Testis (tissue), 3 donors: ENCODE data around the gene PIP4K2A. TPM values are rescaled to one million over a fixed set of nuclear protein-coding genes. Genes with fewer than 3 reads are reported as not detected.

Experiments
- DNase-seq: peaks from one replicate; pipeline ENCODE4 v3.0.0-alpha.2; 2019
- H3K27ac ChIP-seq, 2 donors: fragments of 200-600 bp; sonication (generic); one replicate each; pipeline ENCODE4 v1.5.1; 2019
- H3K27me3 ChIP-seq: fragments of 200-600 bp; sonication (generic); one replicate; pipeline ENCODE4 v1.5.1; 2019
- H3K36me3 ChIP-seq: fragments of 200-600 bp; sonication (generic); one replicate; pipeline ENCODE4 v1.5.1; 2017; ENCODE audit warnings: low read depth; ENCODE audit errors: missing control alignments
- H3K4me1 ChIP-seq: fragments of 200-600 bp; sonication (generic); one replicate; pipeline ENCODE4 v1.5.1; 2019
- H3K4me3 ChIP-seq, 2 donors: fragments of 200-600 bp; sonication (generic); one replicate each; pipeline ENCODE4 v1.5.1; 2017 to 2019
- H3K9me3 ChIP-seq: fragments of 200-600 bp; sonication (generic); one replicate; pipeline ENCODE4 v1.5.1; 2017
- POLR2A ChIP-seq: fragments of 450-650 bp; IDR thresholded peaks from one replicate; pipeline ENCODE4 v1.6.1; 2017; ENCODE audit warnings: antibody characterized with exemption, mild to moderate bottlenecking, moderate library complexity
- WGBS, 2 donors: methylation state at CpG; one replicate each; pipeline ENCODE4 v1.1.5; 2018; 5-methylcytosine and 5-hydroxymethylcytosine counted together
- intact Hi-C: fragments of 100-400 bp; cut with DNase I; formaldehyde crosslinking; loops from one replicate; pipeline ENCODE4 v1.15.1; 2023; ENCODE audit warnings: low total_unique reads
- polyA plus RNA-seq: library from polyadenylated mRNA; stranded (reverse); fragments of 350-450 nt; fragmentation: Illumina TruSeq; extraction: RNeasy Lipid Tissue Mini Kit (QIAGEN cat#74804); gene quantifications from one replicate; pipeline ENCODE4 v1.2.3, GENCODE V29; 2014; ENCODE audit warnings: low read depth, low replicate concordance; ENCODE audit not compliant: insufficient read depth
- total RNA-seq, 2 donors: library from RNA; depleted of rRNA; stranded (reverse); fragments of >200 nt; gene quantifications; one replicate each; pipeline ENCODE4 v1.2.3, GENCODE V29; 2016
- TF ChIP-seq, protein P1 (sequence below), 3 experiments: fragments of 450-650 bp in 2 of 3; fragments of 200-600 bp in 1 of 3; sonication (generic) in 1 of 3; IDR thresholded peaks; one replicate each; pipeline ENCODE4 v1.5.1; 2016 to 2019; ENCODE audit warnings: antibody characterized with exemption in 3 of 3, mild to moderate bottlenecking in 2 of 3, moderate library complexity in 1 of 3

PIP4K2A gene
- total and polyA plus RNA-seq, 3 donors from 2014 or later = 12.6 to 26.0 (median 15.8) TPM

DNA sequence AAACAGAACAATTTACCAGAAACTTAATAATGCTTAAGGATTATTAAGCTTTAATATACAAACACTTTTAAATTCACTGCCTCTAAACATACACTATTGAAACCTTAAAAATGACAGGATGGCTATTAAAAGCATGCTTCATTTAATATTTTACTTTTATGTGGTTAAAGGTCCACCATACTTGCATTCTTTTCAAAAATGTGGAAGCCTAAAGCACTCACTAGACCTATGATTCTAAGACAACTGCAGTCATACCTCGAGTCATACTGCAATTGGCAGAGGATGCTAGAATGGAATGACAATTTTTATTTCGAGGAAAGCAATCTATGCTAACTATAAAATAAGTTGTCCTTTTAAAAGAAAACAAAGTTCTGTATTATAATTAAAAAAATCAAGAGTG, 85.3 kb downstream of the PIP4K2A start:
- Histone ChIP-seq H3K27me3 (no peaks in the 10 kb centered on the region), H3K9me3 (no peaks in the 10 kb centered on the region), H3K27ac (no peak overlapping the region), H3K4me3 (no peak overlapping the region), H3K36me3 (no peaks in the 10 kb centered on the region), H3K4me1 (peaks cover 2% of the 10 kb centered on the region)
- intact Hi-C loops = no loop called here
- no peak for TF ChIP-seq POLR2A
- TF ChIP-seq, protein P1, sequence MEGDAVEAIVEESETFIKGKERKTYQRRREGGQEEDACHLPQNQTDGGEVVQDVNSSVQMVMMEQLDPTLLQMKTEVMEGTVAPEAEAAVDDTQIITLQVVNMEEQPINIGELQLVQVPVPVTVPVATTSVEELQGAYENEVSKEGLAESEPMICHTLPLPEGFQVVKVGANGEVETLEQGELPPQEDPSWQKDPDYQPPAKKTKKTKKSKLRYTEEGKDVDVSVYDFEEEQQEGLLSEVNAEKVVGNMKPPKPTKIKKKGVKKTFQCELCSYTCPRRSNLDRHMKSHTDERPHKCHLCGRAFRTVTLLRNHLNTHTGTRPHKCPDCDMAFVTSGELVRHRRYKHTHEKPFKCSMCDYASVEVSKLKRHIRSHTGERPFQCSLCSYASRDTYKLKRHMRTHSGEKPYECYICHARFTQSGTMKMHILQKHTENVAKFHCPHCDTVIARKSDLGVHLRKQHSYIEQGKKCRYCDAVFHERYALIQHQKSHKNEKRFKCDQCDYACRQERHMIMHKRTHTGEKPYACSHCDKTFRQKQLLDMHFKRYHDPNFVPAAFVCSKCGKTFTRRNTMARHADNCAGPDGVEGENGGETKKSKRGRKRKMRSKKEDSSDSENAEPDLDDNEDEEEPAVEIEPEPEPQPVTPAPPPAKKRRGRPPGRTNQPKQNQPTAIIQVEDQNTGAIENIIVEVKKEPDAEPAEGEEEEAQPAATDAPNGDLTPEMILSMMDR (IDR thresholded peaks at IDR 0.05) = no peak
- WGBS, 2 donors = 93 to 94% methylated on average over 2 of the region's 2 CpGs
- DNase-seq = no peak

DNA sequence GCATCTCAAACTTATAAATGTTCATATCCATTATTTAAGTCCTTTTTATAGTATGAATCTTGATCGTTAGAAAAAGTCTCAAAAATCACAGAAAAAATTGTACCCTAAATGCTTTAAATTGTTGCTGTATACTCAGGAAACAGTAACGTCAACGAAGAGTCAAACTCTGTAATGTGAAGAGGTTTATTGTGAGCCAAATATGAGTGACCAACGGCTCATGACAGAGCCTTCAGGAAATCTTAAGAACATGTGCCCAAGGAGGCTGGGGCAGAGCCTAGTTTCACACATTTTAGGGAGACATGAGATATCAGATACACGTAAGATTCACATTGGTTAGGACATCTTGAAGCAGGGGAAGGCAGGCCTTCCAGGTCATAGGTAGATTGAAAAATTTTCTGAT, 86.1 kb downstream of the PIP4K2A start:
- TF ChIP-seq, protein P1 (IDR thresholded peaks at IDR 0.05) = no peak
- no peak for TF ChIP-seq POLR2A
- Histone ChIP-seq H3K4me1 (peaks cover 4% of the 10 kb centered on the region), H3K36me3 (no peaks in the 10 kb centered on the region), H3K27ac (no peak overlapping the region), H3K4me3 (no peak overlapping the region), H3K9me3 (no peaks in the 10 kb centered on the region), H3K27me3 (no peaks in the 10 kb centered on the region)
- intact Hi-C loops = no loop called here
- no peak for DNase-seq
- 91 to 94% methylated on average over 5 of the region's 5 CpGs for WGBS, 2 donors

DNA sequence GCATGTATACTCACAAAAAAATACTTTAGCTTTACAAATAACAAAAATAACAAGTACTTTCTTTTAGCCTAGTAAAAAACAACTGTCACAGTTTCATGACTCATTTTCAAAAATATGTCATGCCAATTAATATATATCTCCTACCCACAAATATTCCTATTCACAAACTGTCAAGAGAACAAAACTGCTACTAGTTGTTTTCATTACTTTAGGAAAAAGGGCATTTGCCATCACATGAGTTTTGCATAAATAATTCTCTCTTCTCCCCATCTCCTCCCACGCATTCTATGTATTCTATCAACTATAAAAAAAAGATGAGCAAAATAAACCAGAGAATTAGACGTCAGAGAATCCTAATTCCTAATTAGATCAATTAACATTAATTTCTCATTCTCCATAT, 87.6 kb downstream of the PIP4K2A start:
- 78 to 88% methylated on average over 2 of the region's 2 CpGs for WGBS, 2 donors
- H3K4me1 ChIP-seq = peaks cover 4% of the 10 kb centered on the region
- H3K4me3 ChIP-seq = no peak overlapping the region
- H3K27me3 ChIP-seq = no peaks in the 10 kb centered on the region
- no peaks in the 10 kb centered on the region for H3K36me3 ChIP-seq
- H3K9me3 ChIP-seq = no peaks in the 10 kb centered on the region
- no peak overlapping the region for H3K27ac ChIP-seq
- TF ChIP-seq, protein P1 (IDR thresholded peaks at IDR 0.05) = no peak
- TF ChIP-seq POLR2A = no peak
- DNase-seq = no peak
- intact Hi-C loops = no loop called here

DNA sequence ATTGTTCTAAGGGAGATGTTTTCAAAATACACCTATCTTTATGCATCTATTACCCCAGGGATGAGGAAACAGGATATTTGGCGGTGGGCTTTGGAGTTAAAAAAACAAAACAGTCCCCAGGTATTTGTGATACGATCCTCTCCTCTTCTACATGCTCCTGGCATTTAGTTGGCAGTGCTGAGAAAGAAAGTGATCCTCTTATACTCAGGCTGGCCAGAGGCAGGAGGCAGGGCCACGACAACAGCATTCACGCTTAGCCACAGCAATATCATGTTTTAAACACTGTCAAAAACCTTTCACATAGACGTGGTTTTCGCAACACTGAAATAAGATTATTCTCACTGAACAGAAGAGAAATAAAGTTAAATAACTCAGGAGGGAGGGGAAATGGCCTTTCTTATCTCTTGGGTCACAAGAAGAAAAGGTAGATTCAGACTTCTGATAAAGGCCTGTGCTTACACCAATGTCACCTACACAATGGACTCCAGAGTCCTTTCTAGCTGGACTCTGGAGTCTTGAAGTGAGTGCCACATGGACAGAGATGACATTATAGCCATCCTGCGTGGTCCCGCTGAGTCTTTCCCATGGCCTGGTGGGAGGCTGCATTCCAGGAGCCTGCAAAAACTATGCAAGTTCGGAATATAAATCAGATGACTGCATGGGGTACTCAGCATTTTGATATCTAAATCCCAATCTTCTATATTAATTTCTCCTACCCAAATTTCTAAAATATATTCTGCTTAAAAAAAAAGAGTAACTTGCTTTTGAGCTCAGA, 88.7 kb downstream of the PIP4K2A start:
- Histone ChIP-seq H3K9me3 (no peaks in the 10 kb centered on the region), H3K27me3 (no peaks in the 10 kb centered on the region), H3K4me1 (peaks cover 7% of the 10 kb centered on the region), H3K36me3 (no peaks in the 10 kb centered on the region), H3K27ac (no peak overlapping the region), H3K4me3 (no peak overlapping the region)
- no peak for TF ChIP-seq POLR2A
- TF ChIP-seq, protein P1 (IDR thresholded peaks at IDR 0.05) = no peak
- no peak for DNase-seq
- intact Hi-C loops = no loop called here
- 89 to 90% methylated on average over 9 of the region's 9 CpGs for WGBS, 2 donors

DNA sequence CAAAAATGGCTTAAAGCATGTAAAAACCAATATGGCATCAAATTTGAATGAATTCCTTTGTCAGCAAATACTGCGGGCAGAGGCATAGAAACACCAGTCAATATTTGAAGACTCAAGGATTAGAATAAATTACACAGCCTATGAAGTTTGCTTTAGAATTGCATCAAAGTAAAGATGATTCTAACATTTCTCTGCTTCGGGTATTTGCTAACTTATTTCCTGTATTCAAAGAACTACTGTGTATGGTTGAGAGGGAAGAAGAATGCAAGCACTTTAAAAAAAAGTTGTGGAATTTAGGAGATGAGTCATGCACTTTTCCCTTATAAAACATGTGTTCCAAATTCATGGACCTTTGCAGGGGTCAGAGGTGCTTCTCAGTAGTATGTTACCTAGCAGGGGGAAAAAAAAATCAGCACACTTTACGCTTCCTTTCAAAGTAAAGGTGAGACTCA, 90.1 kb downstream of the PIP4K2A start:
- 58 to 63% methylated on average over 3 of the region's 3 CpGs for WGBS, 2 donors
- intact Hi-C loops = no loop called here
- H3K36me3 ChIP-seq = no peaks in the 10 kb centered on the region
- no peak for DNase-seq
- H3K4me3 ChIP-seq = no peak overlapping the region
- TF ChIP-seq POLR2A = no peak
- TF ChIP-seq, protein P1 (IDR thresholded peaks at IDR 0.05) = no peak
- no peaks in the 10 kb centered on the region for H3K27me3 ChIP-seq
- peaks cover 10% of the 10 kb centered on the region for H3K4me1 ChIP-seq
- no peak overlapping the region for H3K27ac ChIP-seq
- H3K9me3 ChIP-seq = no peaks in the 10 kb centered on the region
